Muscle of leg (tissue), 11 donors: Measurements from ENCODE around the gene AGAP1. TPM values are rescaled to one million over a fixed set of nuclear protein-coding genes. Genes with fewer than 3 reads are reported as not detected.

Experiments
- DNase-seq: peaks from one replicate; pipeline ENCODE4 v3.0.0; 2013
- H3K27ac ChIP-seq: one replicate; pipeline ENCODE4 v1.5.1; 2013; ENCODE audit warnings: mild to moderate bottlenecking, low read length, control low read depth
- H3K27me3 ChIP-seq: one replicate; pipeline ENCODE4 v1.6.1; 2013; ENCODE audit warnings: low read length; ENCODE audit not compliant: control insufficient read depth, insufficient read depth
- H3K36me3 ChIP-seq: one replicate; pipeline ENCODE4 v1.6.1; 2013; ENCODE audit warnings: low read length; ENCODE audit not compliant: control insufficient read depth, insufficient read depth
- H3K4me1 ChIP-seq: one replicate; pipeline ENCODE4 v1.6.1; 2013; ENCODE audit warnings: low read length; ENCODE audit not compliant: control insufficient read depth, insufficient read depth
- H3K4me3 ChIP-seq: one replicate; pipeline ENCODE4 v1.5.1; 2013; ENCODE audit warnings: low read length, control low read depth
- H3K9me3 ChIP-seq: replicated peaks from 2 replicates; pipeline ENCODE4 v1.6.1; 2013; ENCODE audit warnings: low read depth, low read length; ENCODE audit not compliant: control insufficient read depth
- WGBS: methylation state at CpG from one replicate; pipeline ENCODE4 v1.1.5; 2013; ENCODE audit warnings: missing lambda C conversion rate; ENCODE audit not compliant: insufficient coverage; 5-methylcytosine and 5-hydroxymethylcytosine counted together
- polyA plus RNA-seq, 8 donors: library from polyadenylated mRNA; unstranded; fragments of 120-200 nt; gene quantifications; one replicate each; pipeline versions ENCODE4 v1.2.1 to v1.2.3, GENCODE V29; 2013; ENCODE audit warnings: inconsistent platforms in 1 of 8, low replicate concordance in 1 of 8; ENCODE audit not compliant: insufficient read length in 8 of 8, insufficient read depth in 1 of 8
- total RNA-seq: library from RNA; stranded (reverse); fragments of 120-200 nt; gene quantifications from one replicate; pipeline ENCODE4 v1.2.4, GENCODE V29; 2013

Gene AGAP1
- total and polyA plus RNA-seq, 9 donors = 19.1 to 32.0 (median 26.8) TPM

DNA sequence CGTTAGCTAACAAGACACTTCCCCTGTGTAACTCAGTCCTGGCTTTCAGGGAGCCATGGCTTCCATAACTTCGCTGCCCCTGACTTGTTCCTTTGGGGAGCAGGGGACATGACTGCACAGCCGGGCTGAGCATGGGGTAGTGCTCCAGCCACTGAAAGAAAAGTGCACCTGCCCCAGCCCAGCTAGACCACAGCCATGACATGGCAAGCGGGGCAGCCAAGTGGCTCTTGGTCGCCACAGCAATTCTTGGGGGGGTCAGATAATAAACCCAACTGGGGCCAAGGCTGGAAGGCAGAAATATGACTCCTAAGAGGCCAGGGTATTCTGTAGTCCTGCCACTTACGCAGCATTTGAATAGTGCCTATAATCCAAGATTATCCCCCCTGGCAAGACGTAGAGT, 385.3 kb downstream of the AGAP1 start:
- H3K4me3 ChIP-seq = no peak overlapping the region
- H3K36me3 ChIP-seq = no peaks in the 10 kb centered on the region
- H3K4me1 ChIP-seq = no peaks in the 10 kb centered on the region
- H3K9me3 ChIP-seq = no peaks in the 10 kb centered on the region
- H3K27me3 ChIP-seq = no peaks in the 10 kb centered on the region
- no peak overlapping the region for H3K27ac ChIP-seq
- WGBS = 88% methylated on average over 3 of the region's 7 CpGs
- no peak for DNase-seq

DNA sequence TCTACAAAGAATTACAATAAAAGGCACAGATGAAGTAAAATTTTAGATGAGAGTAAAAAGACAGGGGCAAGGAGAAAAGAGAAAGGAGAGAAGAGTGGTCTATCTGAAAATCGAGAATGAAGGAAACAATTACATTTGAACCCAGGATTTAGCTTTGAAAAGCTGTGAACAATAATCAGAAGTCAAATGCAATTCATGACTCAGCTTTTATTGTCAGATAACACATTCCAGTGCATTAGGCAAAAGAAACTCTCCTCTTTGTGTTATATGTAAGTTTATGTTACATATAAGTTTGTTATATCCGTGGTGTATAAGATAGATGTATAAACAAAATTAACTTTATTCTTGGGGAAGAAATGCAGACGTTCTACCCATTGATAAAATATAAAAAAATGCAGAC, 389.8 kb downstream of the AGAP1 start:
- DNase-seq = no peak
- Histone ChIP-seq H3K4me1 (no peaks in the 10 kb centered on the region), H3K27ac (no peak overlapping the region), H3K4me3 (no peak overlapping the region), H3K27me3 (no peaks in the 10 kb centered on the region), H3K9me3 (no peaks in the 10 kb centered on the region), H3K36me3 (peaks cover 6% of the 10 kb centered on the region)
- WGBS = no CpG with 5 or more reads among the region's 3 CpGs

DNA sequence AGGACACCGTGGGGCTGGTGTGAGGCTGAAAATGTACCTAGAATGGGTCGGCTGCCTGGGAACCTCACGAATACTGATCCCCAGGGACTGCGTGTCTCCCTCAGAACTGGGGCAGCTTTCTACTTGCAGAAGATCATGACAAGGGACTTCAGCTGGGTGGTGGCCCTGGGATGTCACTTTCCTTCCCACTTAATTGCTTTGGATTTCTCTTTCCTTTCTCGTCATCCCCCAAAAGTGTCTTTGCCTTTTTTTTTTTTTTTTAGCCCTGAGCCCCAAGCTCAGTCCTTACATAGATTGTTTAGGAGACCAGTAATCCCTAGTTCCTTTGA, 395.4 kb downstream of the AGAP1 start:
- Histone ChIP-seq H3K4me3 (no peak overlapping the region), H3K27me3 (no peaks in the 10 kb centered on the region), H3K36me3 (peaks cover 21% of the 10 kb centered on the region), H3K27ac (no peak overlapping the region), H3K9me3 (no peaks in the 10 kb centered on the region), H3K4me1 (no peaks in the 10 kb centered on the region)
- 76% methylated on average over 4 of the region's 5 CpGs for WGBS
- no peak for DNase-seq

DNA sequence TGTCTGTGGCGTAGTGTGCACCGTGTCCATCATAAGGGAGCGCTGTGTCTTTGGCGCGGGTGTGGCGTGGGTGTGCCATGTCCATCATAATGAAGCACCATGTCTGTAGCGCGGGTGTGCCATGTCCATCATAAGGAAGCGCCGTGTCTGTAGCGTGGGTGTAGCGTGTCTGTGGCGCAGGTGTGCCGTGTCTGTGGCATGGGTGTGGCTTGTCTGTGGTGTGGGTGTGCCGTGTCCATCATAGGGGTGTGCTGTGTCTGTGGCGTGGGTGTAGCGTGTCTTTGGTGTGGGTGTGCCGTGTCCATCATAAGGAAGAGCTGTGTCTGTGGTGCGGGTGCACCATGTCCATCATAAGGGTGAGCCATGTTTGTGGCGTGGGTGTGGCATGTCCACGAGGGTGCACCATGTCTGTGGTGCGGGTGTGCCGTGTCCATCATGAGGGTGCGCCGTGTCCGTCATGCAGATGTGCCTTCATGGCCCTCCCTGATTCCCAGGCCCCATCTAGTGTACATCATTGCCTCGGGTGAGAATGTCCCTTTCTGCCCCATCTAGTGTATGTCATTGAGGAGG, 399.4 kb downstream of the AGAP1 start:
- H3K4me1 ChIP-seq = no peaks in the 10 kb centered on the region
- DNase-seq = no peak
- H3K27me3 ChIP-seq = no peaks in the 10 kb centered on the region
- H3K36me3 ChIP-seq = peaks cover 25% of the 10 kb centered on the region
- WGBS = over 99% methylated on average over 25 of the region's 27 CpGs
- no peaks in the 10 kb centered on the region for H3K9me3 ChIP-seq
- no peak overlapping the region for H3K27ac ChIP-seq
- no peak overlapping the region for H3K4me3 ChIP-seq

DNA sequence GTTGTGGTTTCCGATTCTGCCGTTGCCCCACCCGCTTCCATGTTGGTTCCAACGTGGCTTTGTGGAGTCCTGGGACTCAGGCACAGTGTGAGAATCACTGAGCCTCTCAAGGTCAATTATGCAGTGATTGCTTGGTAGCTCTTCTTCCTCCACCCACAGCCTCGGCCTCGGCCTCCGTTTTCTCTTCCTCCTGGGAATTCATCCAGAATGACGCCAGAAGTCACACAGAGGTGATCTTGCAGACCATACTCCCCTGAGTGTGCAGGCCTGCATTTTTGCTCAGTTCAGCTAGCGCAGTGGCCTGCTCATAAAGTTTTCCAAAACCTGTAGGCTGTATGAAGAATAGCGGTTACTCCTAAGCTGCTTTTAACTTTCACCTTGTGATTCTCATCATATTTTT, 401.0 kb downstream of the AGAP1 start:
- peak; percentile 13 for DNase-seq
- Histone ChIP-seq H3K27ac (no peak overlapping the region), H3K4me3 (no peak overlapping the region), H3K27me3 (no peaks in the 10 kb centered on the region), H3K4me1 (no peaks in the 10 kb centered on the region), H3K9me3 (no peaks in the 10 kb centered on the region), H3K36me3 (peaks cover 25% of the 10 kb centered on the region)
- WGBS = 69% methylated on average over 9 of the region's 10 CpGs

DNA sequence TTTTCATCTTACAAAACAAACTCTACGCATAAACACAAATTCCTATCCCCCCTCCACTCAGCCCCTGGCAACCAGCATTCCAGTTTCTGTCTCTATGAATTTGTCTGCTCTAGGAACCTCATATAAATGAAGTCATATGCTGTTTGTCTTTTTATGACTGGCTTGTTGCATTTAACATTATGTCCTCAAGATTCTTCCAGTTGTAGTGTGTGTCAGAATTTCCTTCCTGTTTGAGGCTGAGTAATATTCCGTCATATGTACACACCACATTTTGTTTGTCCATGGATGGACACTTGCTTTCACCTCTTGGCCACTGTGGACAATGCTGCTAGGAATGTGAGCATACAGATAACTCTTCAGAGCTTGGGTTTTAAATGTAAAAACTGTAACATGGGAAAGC, 402.2 kb downstream of the AGAP1 start:
- H3K27ac ChIP-seq = no peak overlapping the region
- no peaks in the 10 kb centered on the region for H3K4me1 ChIP-seq
- H3K27me3 ChIP-seq = no peaks in the 10 kb centered on the region
- H3K4me3 ChIP-seq = no peak overlapping the region
- WGBS = no CpG with 5 or more reads among the region's 2 CpGs
- no peaks in the 10 kb centered on the region for H3K9me3 ChIP-seq
- DNase-seq = no peak
- peaks cover 25% of the 10 kb centered on the region for H3K36me3 ChIP-seq

DNA sequence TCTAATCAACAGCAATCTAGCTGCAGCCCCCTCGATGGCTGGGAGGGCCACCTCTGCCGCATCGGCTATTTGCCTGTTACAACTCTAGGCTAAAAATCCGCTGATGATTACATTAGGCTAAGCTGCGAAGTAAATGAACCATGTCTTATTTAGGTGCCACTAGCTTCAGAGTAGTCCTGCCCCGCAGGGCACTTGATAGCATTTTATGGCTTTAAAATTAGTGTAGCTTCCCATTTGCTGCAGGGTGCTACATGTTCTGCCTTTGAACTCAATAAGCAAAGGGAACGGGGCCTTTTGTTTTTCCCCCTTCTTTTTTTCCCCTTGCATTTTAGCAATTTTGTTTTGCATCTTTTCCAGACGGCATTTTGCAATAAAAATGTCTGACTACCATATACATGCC, 404.1 kb downstream of the AGAP1 start:
- Histone ChIP-seq H3K4me1 (no peaks in the 10 kb centered on the region), H3K27ac (no peak overlapping the region), H3K27me3 (no peaks in the 10 kb centered on the region), H3K36me3 (peaks cover 20% of the 10 kb centered on the region), H3K9me3 (no peaks in the 10 kb centered on the region), H3K4me3 (no peak overlapping the region)
- DNase-seq = no peak
- 55% methylated on average over 6 of the region's 8 CpGs for WGBS

DNA sequence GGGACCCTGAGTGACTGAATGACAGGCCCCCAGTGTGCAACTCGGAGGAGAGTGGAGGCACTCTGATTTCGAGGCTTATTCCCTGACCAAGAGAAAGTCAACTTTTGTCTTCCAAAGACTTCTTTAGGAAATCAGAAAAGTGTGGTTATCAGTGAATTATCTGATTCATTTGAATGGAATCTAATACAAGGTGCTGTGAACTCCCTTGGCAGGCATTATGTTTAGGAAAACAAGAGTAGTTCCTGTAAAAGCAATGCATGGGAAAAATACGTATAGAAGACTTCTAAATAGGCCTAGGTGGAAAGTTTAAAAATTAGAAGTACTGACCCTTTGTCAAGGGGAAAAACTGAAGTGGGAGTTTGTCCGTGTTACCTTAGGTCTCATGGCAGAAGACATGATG, 404.9 kb downstream of the AGAP1 start:
- WGBS = 88% methylated on average over 4 of the region's 4 CpGs
- no peak overlapping the region for H3K27ac ChIP-seq
- H3K4me1 ChIP-seq = no peaks in the 10 kb centered on the region
- no peak overlapping the region for H3K4me3 ChIP-seq
- no peak for DNase-seq
- H3K36me3 ChIP-seq = peaks cover 14% of the 10 kb centered on the region
- no peaks in the 10 kb centered on the region for H3K27me3 ChIP-seq
- H3K9me3 ChIP-seq = no peaks in the 10 kb centered on the region

DNA sequence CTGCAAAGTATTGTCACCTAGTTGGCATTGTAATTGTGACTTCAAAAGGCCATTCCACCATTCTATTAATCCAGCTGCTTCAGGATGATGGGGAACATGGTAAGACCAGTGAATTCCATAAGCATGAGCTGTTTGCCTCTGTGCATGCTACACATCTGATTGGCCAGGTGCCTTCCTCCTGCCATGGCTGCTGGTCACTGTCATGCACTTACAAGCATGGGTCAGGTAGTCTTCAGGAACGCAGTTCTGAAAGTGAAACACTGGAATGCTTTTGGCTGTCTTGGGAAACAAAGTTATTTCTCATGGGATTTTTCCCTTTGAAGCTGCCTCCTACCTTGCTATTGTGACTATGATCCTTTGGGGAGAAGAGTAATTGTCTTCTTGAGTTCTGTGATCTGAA, 406.8 kb downstream of the AGAP1 start:
- peaks cover 4% of the 10 kb centered on the region for H3K36me3 ChIP-seq
- no peak for DNase-seq
- no peaks in the 10 kb centered on the region for H3K27me3 ChIP-seq
- no peaks in the 10 kb centered on the region for H3K9me3 ChIP-seq
- WGBS = no CpG with 5 or more reads among the region's 1 CpG
- H3K4me3 ChIP-seq = no peak overlapping the region
- H3K4me1 ChIP-seq = no peaks in the 10 kb centered on the region
- no peak overlapping the region for H3K27ac ChIP-seq

DNA sequence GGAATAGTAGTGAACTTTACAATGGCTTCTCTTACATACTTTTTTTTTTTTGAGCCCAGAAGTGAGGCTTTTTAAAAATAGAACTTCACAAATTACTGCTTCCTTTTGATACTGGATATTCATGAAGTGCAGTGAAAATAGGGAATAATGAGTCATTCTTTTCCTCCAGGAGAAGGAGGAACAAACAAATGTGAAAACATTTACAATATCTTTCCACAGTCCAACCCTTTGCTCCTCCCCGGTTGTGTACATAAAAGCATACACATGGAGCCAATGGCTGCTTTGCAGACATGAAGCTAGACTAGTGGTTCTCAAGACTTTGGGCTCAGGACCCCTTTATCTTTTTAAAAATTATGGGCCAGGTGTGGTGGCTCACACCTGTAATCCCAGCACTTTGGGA, 407.4 kb downstream of the AGAP1 start:
- Histone ChIP-seq H3K36me3 (no peaks in the 10 kb centered on the region), H3K9me3 (no peaks in the 10 kb centered on the region), H3K4me3 (no peak overlapping the region), H3K27me3 (no peaks in the 10 kb centered on the region), H3K27ac (no peak overlapping the region), H3K4me1 (no peaks in the 10 kb centered on the region)
- DNase-seq = no peak
- WGBS = 100% methylated on average over 1 of the region's 1 CpG
